ENCODE results near the gene SDHB. TPM values are rescaled to one million over a fixed set of nuclear protein-coding genes. Genes with fewer than 3 reads are reported as not detected.

SDHB gene
- total and polyA plus RNA-seq, 2 experiments from 2014 or later: 126 to 156 TPM

DNA sequence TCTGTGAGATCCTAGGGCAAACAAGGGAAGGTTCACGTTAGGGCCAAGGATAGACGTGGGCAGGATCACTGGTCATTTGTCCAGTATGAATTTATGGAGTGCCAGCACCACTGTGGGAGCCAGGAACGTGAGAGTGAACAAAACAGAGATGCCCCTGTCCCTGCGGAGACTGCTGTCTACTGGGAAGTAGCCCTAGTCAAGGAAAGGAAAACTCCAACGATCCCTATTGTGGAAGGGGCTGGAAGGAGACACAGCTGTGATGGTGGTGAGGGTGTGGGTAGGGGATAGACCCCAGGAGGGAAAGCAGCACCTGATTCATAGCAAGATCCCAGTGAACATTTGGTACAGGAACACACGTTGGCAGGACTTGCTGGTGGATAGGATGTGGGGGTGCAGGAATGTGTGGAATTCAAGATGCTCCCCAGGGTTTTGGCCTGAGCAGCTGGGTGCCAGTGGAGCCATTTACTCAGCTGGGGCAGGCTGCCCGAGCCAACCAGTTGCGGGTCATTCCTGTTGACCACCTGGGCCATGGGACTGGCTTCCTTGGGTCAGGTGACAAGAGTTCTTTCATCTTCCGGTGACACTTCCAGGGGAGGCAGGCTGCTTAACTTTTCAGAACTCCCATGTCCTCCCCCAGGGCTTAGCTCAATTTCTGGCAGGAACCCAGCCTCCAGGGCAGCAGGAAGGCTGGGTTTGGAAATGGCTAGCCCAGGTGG lies 40.9 kb downstream of the SDHB start:
- H3K4me1 ChIP-seq (ENCODE audit: low read depth): no peaks in the 10 kb centered on the region
- H3K27ac ChIP-seq: no peak overlapping the region
- no peak overlapping the region for H3K4me3 ChIP-seq
- no peaks in the 10 kb centered on the region for H3K27me3 ChIP-seq
- no peaks in the 10 kb centered on the region for H3K9me3 ChIP-seq (ENCODE audit: low read depth)
- DNase-seq (ENCODE audit: low read depth in 1 of 2, low spot score in 1 of 2): peak in 1 of 2 donors; percentile 50
- TF ChIP-seq, protein P1, sequence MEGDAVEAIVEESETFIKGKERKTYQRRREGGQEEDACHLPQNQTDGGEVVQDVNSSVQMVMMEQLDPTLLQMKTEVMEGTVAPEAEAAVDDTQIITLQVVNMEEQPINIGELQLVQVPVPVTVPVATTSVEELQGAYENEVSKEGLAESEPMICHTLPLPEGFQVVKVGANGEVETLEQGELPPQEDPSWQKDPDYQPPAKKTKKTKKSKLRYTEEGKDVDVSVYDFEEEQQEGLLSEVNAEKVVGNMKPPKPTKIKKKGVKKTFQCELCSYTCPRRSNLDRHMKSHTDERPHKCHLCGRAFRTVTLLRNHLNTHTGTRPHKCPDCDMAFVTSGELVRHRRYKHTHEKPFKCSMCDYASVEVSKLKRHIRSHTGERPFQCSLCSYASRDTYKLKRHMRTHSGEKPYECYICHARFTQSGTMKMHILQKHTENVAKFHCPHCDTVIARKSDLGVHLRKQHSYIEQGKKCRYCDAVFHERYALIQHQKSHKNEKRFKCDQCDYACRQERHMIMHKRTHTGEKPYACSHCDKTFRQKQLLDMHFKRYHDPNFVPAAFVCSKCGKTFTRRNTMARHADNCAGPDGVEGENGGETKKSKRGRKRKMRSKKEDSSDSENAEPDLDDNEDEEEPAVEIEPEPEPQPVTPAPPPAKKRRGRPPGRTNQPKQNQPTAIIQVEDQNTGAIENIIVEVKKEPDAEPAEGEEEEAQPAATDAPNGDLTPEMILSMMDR (IDR thresholded peaks at IDR 0.05; ENCODE audit: low read depth, low read length): no peak
- no peaks in the 10 kb centered on the region for H3K36me3 ChIP-seq

GRCh38 chr1:17011439-17012307 lies 42.2 kb downstream of the SDHB start, which contains the start of gene ATP13A2:
Gene ATP13A2 (minus strand): TSS chr1:17011928. CDS start chr1:17011738, 190 bp downstream.
- Histone ChIP-seq H3K36me3 (no peaks in the 10 kb centered on the region), H3K27me3 (no peaks in the 10 kb centered on the region), H3K4me1 (ENCODE audit: low read depth) (no peaks in the 10 kb centered on the region), H3K4me3 (peak within 1 kb of the TSS; percentile 90), H3K9me3 (ENCODE audit: low read depth) (no peaks in the 10 kb centered on the region), H3K27ac (no peak within 1 kb of the TSS)
- TF ChIP-seq, protein P1 (IDR thresholded peaks at IDR 0.05; ENCODE audit: low read depth, low read length): no peak
- peak; percentile 67 to 92 for DNase-seq (ENCODE audit: low read depth in 1 of 2, low spot score in 1 of 2)

GRCh38 chr1:17011092-17011438 lies 42.8 kb downstream of the SDHB start:
- H3K9me3 ChIP-seq (ENCODE audit: low read depth): no peaks in the 10 kb centered on the region
- H3K27me3 ChIP-seq: no peaks in the 10 kb centered on the region
- H3K4me3 ChIP-seq: peak overlapping the region; percentile 90
- TF ChIP-seq, protein P1 (IDR thresholded peaks at IDR 0.05; ENCODE audit: low read depth, low read length): no peak
- DNase-seq (ENCODE audit: low read depth in 1 of 2, low spot score in 1 of 2): no peak
- no peak overlapping the region for H3K27ac ChIP-seq
- H3K36me3 ChIP-seq: no peaks in the 10 kb centered on the region
- no peaks in the 10 kb centered on the region for H3K4me1 ChIP-seq (ENCODE audit: low read depth)

- TF ChIP-seq, protein P1 (IDR thresholded peaks at IDR 0.05; ENCODE audit: low read depth, low read length): no peak
- Histone ChIP-seq H3K27me3 (no peaks in the 10 kb centered on the region), H3K36me3 (no peaks in the 10 kb centered on the region), H3K4me1 (ENCODE audit: low read depth) (no peaks in the 10 kb centered on the region), H3K4me3 (no peak overlapping the region), H3K27ac (no peak overlapping the region), H3K9me3 (ENCODE audit: low read depth) (no peaks in the 10 kb centered on the region)
- no peak for DNase-seq (ENCODE audit: low read depth in 1 of 2, low spot score in 1 of 2)
These were observed 44.1 kb downstream of the SDHB start for GRCh38 chr1:17009706-17010105.

GRCh38 chr1:17008208-17008855 lies 45.5 kb downstream of the SDHB start:
- TF ChIP-seq, protein P1 (IDR thresholded peaks at IDR 0.05; ENCODE audit: low read depth, low read length): no peak
- Histone ChIP-seq H3K27ac (no peak overlapping the region), H3K4me1 (ENCODE audit: low read depth) (no peaks in the 10 kb centered on the region), H3K27me3 (no peaks in the 10 kb centered on the region), H3K4me3 (no peak overlapping the region), H3K36me3 (peaks cover 2% of the 10 kb centered on the region), H3K9me3 (ENCODE audit: low read depth) (no peaks in the 10 kb centered on the region)
- no peak for DNase-seq (ENCODE audit: low read depth in 1 of 2, low spot score in 1 of 2)
